ENCODE measurements around the gene TMEM215. TPM values are rescaled to one million over a fixed set of nuclear protein-coding genes. Genes with fewer than 3 reads are reported as not detected.
"Not testable (repeated sequence)": the region's sequence is repeated elsewhere in the genome, so short reads cannot be mapped to it uniquely, and the experiment has no call there.

The TMEM215 gene
- total RNA-seq, 4 donors from 2014 or later: 7.5 to 18.6 (median 14.1) TPM

GRCh38 chr9:32775283-32775682 is 8.1 kb upstream of the TMEM215 start:
- no peak overlapping the region for H3K4me3 ChIP-seq
- peaks cover 0 to 22% (median 0%) of the 10 kb centered on the region in 4 donors for H3K9me3 ChIP-seq
- no peaks in the 10 kb centered on the region for H3K4me1 ChIP-seq
- H3K27me3 ChIP-seq: no peaks in the 10 kb centered on the region
- no peak overlapping the region for H3K27ac ChIP-seq
- DNase-seq (ENCODE audit: low spot score in 2 of 2): no peak
- TF ChIP-seq EP300 (IDR thresholded peaks at IDR 0.05): no peak
- TF ChIP-seq CTCF (IDR thresholded peaks at IDR 0.05): no peak
- no peak for TF ChIP-seq POLR2A (IDR thresholded peaks at IDR 0.05)
- WGBS, 2 donors: 76 to 84% methylated on average over 1 of the region's 1 CpG
- H3K36me3 ChIP-seq: no peaks in the 10 kb centered on the region

- DNase-seq (ENCODE audit: low spot score in 2 of 2): no peak
- no peaks in the 10 kb centered on the region for H3K27me3 ChIP-seq
- no peak overlapping the region for H3K27ac ChIP-seq
- H3K4me3 ChIP-seq: no peak overlapping the region
- WGBS, 2 donors: 69 to 74% methylated on average over 3 of the region's 3 CpGs
- TF ChIP-seq EP300 (IDR thresholded peaks at IDR 0.05): no peak
- no peak for TF ChIP-seq CTCF (IDR thresholded peaks at IDR 0.05)
- no peak for TF ChIP-seq POLR2A (IDR thresholded peaks at IDR 0.05)
- H3K9me3 ChIP-seq: peaks cover 0 to 22% (median 0%) of the 10 kb centered on the region in 4 donors
- H3K36me3 ChIP-seq: no peaks in the 10 kb centered on the region
- H3K4me1 ChIP-seq: no peaks in the 10 kb centered on the region
These were observed 7.1 kb upstream of the TMEM215 start for GRCh38 chr9:32776201-32776600.

- WGBS, 2 donors: 6 to 42% methylated on average over 6 to 28 of the region's 45 CpGs
- no peak for TF ChIP-seq POLR2A (IDR thresholded peaks at IDR 0.05)
- TF ChIP-seq EP300 (IDR thresholded peaks at IDR 0.05): no peak
- no peak for TF ChIP-seq CTCF (IDR thresholded peaks at IDR 0.05)
- Histone ChIP-seq H3K4me1 (peaks cover 0 to 10% (median 0%) of the 10 kb centered on the region in 4 donors), H3K4me3 (peak overlapping the region in 3 of 4 donors; percentile 22 to 40 (median 28)), H3K36me3 (no peaks in the 10 kb centered on the region), H3K9me3 (no peaks in the 10 kb centered on the region), H3K27me3 (peaks cover 0 to 30% of the 10 kb centered on the region in 2 donors), H3K27ac (peak overlapping the region in 3 of 4 donors; percentile 56 to 78 (median 75))
- DNase-seq (ENCODE audit: low spot score in 2 of 2): no peak
These were observed 718 bp upstream of the TMEM215 start for GRCh38 chr9:32782476-32783167.

- Histone ChIP-seq H3K36me3 (no peaks in the 10 kb centered on the region), H3K4me1 (peaks cover 0 to 7% (median 0%) of the 10 kb centered on the region in 4 donors), H3K27ac (no peak overlapping the region), H3K4me3 (no peak overlapping the region), H3K9me3 (no peaks in the 10 kb centered on the region), H3K27me3 (peaks cover 0 to 17% of the 10 kb centered on the region in 2 donors)
- DNase-seq (ENCODE audit: low spot score in 2 of 2): no peak
- 37 to 39% methylated on average over 2 of the region's 2 CpGs for WGBS, 2 donors
- no peak for TF ChIP-seq POLR2A (IDR thresholded peaks at IDR 0.05)
- no peak for TF ChIP-seq CTCF (IDR thresholded peaks at IDR 0.05)
- no peak for TF ChIP-seq EP300 (IDR thresholded peaks at IDR 0.05)
These were observed 4.5 kb downstream of the TMEM215 start for GRCh38 chr9:32787816-32788215.

- H3K4me1 ChIP-seq; DNase-seq (ENCODE audit: low spot score in 2 of 2); H3K27ac ChIP-seq; H3K27me3 ChIP-seq; H3K4me3 ChIP-seq; H3K36me3 ChIP-seq: not testable (repeated sequence)
- 53 to 69% methylated on average over 3 of the region's 3 CpGs for whole genome bisulfite sequencing, 2 donors
- peaks cover 0 to 31% (median 0%) of the 10 kb centered on the region in 4 donors for H3K9me3 ChIP-seq
These were observed 12.7 kb downstream of the TMEM215 start for GRCh38 chr9:32796015-32796414.

Measured in tibial nerve (tissue), 4 donors.